Gastroesophageal sphincter (tissue), 4 donors: Measurements from ENCODE around the gene IL22RA1. TPM values are rescaled to one million over a fixed set of nuclear protein-coding genes. Genes with fewer than 3 reads are reported as not detected.

Experiments used
- ATAC-seq: fragments of 150-250 bp; one replicate; pipeline ENCODE4 v1.9.1; 2016; ENCODE audit warnings: mild to moderate bottlenecking, moderate library complexity
- H3K27ac ChIP-seq, 4 donors: fragments of 200-600 bp; sonication (generic) in 3 of 4; 1 replicate in 3 of 4; 2 replicates in 1 of 4; pipeline ENCODE4 v1.5.1; 2016 to 2019
- H3K27me3 ChIP-seq: fragments of 200-600 bp; sonication (generic); one replicate; pipeline ENCODE4 v1.5.1; 2019
- H3K36me3 ChIP-seq, 2 donors: fragments of 200-600 bp; sonication (generic); one replicate each; pipeline ENCODE4 v1.5.1; 2019; ENCODE audit warnings: control low read depth in 1 of 2
- H3K4me1 ChIP-seq, 3 donors: fragments of 200-600 bp; sonication (generic); 1 replicate in 2 of 3; 2 replicates in 1 of 3; pipeline ENCODE4 v1.5.1; 2016 to 2019; ENCODE audit warnings: control low read depth in 2 of 3
- H3K4me3 ChIP-seq, 2 donors: fragments of 200-600 bp; sonication (generic); one replicate each; pipeline ENCODE4 v1.5.1; 2019; ENCODE audit warnings: mild to moderate bottlenecking in 1 of 2, moderate library complexity in 1 of 2
- H3K9me3 ChIP-seq, 3 donors: fragments of 200-600 bp; sonication (generic); one replicate each; pipeline ENCODE4 v1.5.1; 2017 to 2019; ENCODE audit warnings: control low read depth in 2 of 3
- CTCF ChIP-seq, 4 experiments: fragments of 200-600 bp in 2 of 4; fragments of 450-650 bp in 2 of 4; sonication (generic) in 1 of 4; IDR thresholded peaks; one replicate each; pipeline ENCODE4 v1.5.1; 2017 to 2019; ENCODE audit warnings: antibody characterized with exemption in 4 of 4, mild to moderate bottlenecking in 2 of 4, moderate library complexity in 2 of 4
- EP300 ChIP-seq: sonication (generic); formaldehyde crosslinking; IDR thresholded peaks from one replicate; pipeline ENCODE4 v1.6.1; 2017; ENCODE audit warnings: antibody characterized with exemption, mild to moderate bottlenecking
- POLR2A ChIP-seq, 2 donors: fragments of 450-650 bp; IDR thresholded peaks; one replicate each; pipeline ENCODE4 v1.6.1; 2017; ENCODE audit warnings: antibody characterized with exemption in 2 of 2, mild to moderate bottlenecking in 2 of 2, moderate library complexity in 1 of 2
- POLR2AphosphoS5 ChIP-seq: sonication (generic); formaldehyde crosslinking; IDR thresholded peaks from one replicate; pipeline ENCODE4 v1.6.1; 2017; ENCODE audit warnings: antibody characterized with exemption
- WGBS, 2 donors: methylation state at CpG; one replicate each; pipeline ENCODE4 v1.1.5; 2018; ENCODE audit warnings: low coverage in 1 of 2; 5-methylcytosine and 5-hydroxymethylcytosine counted together
- total RNA-seq, 4 donors: library from RNA; depleted of rRNA; stranded (reverse); fragments of >200 nt; gene quantifications; one replicate each; pipeline ENCODE4 v1.1.0, GENCODE V29; 2016

Gene IL22RA1
- total RNA-seq, 4 donors from 2014 or later = 0.57 to 0.58 TPM; not detected in 2

GRCh38 chr1:24101796-24102586, 40.9 kb downstream of the IL22RA1 start:
- H3K4me1 ChIP-seq = peaks cover 0 to 21% (median 4%) of the 10 kb centered on the region in 3 donors
- TF ChIP-seq CTCF (IDR thresholded peaks at IDR 0.05) (no peak), EP300 (no peak), POLR2AphosphoS5 (no peak), POLR2A (IDR thresholded peaks at IDR 0.05) (no peak)
- peak overlapping the region in 3 of 4 donors; percentile 35 to 69 (median 48) for H3K27ac ChIP-seq
- H3K9me3 ChIP-seq = no peaks in the 10 kb centered on the region
- no peak for ATAC-seq
- H3K36me3 ChIP-seq = no peaks in the 10 kb centered on the region
- no peaks in the 10 kb centered on the region for H3K27me3 ChIP-seq
- 27% methylated on average over 2 of the region's 9 CpGs; no CpG with 5 or more reads in 1 of the 2 donors for WGBS, 2 donors
- H3K4me3 ChIP-seq = no peak overlapping the region

GRCh38 chr1:24100945-24101737, 41.8 kb downstream of the IL22RA1 start:
- no peak overlapping the region for H3K27ac ChIP-seq
- peaks cover 0 to 21% (median 4%) of the 10 kb centered on the region in 3 donors for H3K4me1 ChIP-seq
- no peaks in the 10 kb centered on the region for H3K27me3 ChIP-seq
- H3K36me3 ChIP-seq = no peaks in the 10 kb centered on the region
- no peak for ATAC-seq
- WGBS, 2 donors = 61 to 72% methylated on average over 2 to 9 of the region's 13 CpGs
- H3K9me3 ChIP-seq = no peaks in the 10 kb centered on the region
- TF ChIP-seq EP300 = no peak
- no peak for TF ChIP-seq CTCF (IDR thresholded peaks at IDR 0.05)
- no peak for TF ChIP-seq POLR2A (IDR thresholded peaks at IDR 0.05)
- no peak for TF ChIP-seq POLR2AphosphoS5
- H3K4me3 ChIP-seq = no peak overlapping the region

- no peaks in the 10 kb centered on the region for H3K9me3 ChIP-seq
- 66 to 90% methylated on average over 3 to 11 of the region's 12 CpGs for WGBS, 2 donors
- no peak overlapping the region for H3K4me3 ChIP-seq
- H3K27me3 ChIP-seq = no peaks in the 10 kb centered on the region
- H3K36me3 ChIP-seq = no peaks in the 10 kb centered on the region
- H3K27ac ChIP-seq = no peak overlapping the region
- H3K4me1 ChIP-seq = peaks cover 0 to 21% (median 4%) of the 10 kb centered on the region in 3 donors
- TF ChIP-seq POLR2A (IDR thresholded peaks at IDR 0.05) = no peak
- TF ChIP-seq CTCF (IDR thresholded peaks at IDR 0.05) = no peak
- TF ChIP-seq POLR2AphosphoS5 = no peak
- TF ChIP-seq EP300 = no peak
- ATAC-seq = no peak
Measured at GRCh38 chr1:24098943-24099638, 43.8 kb downstream of the IL22RA1 start.

- no peaks in the 10 kb centered on the region for H3K36me3 ChIP-seq
- TF ChIP-seq POLR2AphosphoS5 = no peak
- TF ChIP-seq POLR2A (IDR thresholded peaks at IDR 0.05) = no peak
- TF ChIP-seq CTCF (IDR thresholded peaks at IDR 0.05) = no peak
- no peak for TF ChIP-seq EP300
- H3K4me3 ChIP-seq = no peak overlapping the region
- H3K4me1 ChIP-seq = peaks cover 0 to 14% (median 4%) of the 10 kb centered on the region in 3 donors
- H3K9me3 ChIP-seq = no peaks in the 10 kb centered on the region
- 96 to 98% methylated on average over 4 of the region's 5 CpGs for WGBS, 2 donors
- H3K27me3 ChIP-seq = no peaks in the 10 kb centered on the region
- ATAC-seq = no peak
- no peak overlapping the region for H3K27ac ChIP-seq
Measured at GRCh38 chr1:24098102-24098501, 44.8 kb downstream of the IL22RA1 start.
